KMS-11 (cell line): ENCODE results near the gene LRBA.
"Not testable (repeated sequence)": the region's sequence is repeated elsewhere in the genome, so short reads cannot be mapped to it uniquely, and the experiment has no call there.

ENCODE experiments used
- H2AFZ ChIP-seq: fragments of 200-600 bp; sonication (generic); 2 replicates; pipeline ENCODE4 v1.6.1; 2016; ENCODE audit warnings: antibody characterized with exemption, mixed run types, low read depth
- H3K27ac ChIP-seq: fragments of 200-600 bp; sonication (generic); 2 replicates; pipeline ENCODE4 v1.6.1; 2016; ENCODE audit warnings: mild to moderate bottlenecking, mixed run types
- H3K27me3 ChIP-seq: fragments of 200-600 bp; sonication (generic); 2 replicates; pipeline ENCODE4 v1.6.1; 2017; ENCODE audit warnings: mild to moderate bottlenecking, low read depth, mixed run types, moderate library complexity; ENCODE audit not compliant: insufficient read depth
- H3K36me3 ChIP-seq: fragments of 200-600 bp; sonication (generic); 2 replicates; pipeline ENCODE4 v1.6.1; 2017; ENCODE audit warnings: mild to moderate bottlenecking, mixed run types; ENCODE audit not compliant: insufficient read depth
- H3K4me1 ChIP-seq: fragments of 200-600 bp; sonication (generic); 2 replicates; pipeline ENCODE4 v1.6.1; 2016; ENCODE audit warnings: mild to moderate bottlenecking, low read depth, mixed run types; ENCODE audit not compliant: poor library complexity, severe bottlenecking
- H3K4me2 ChIP-seq: fragments of 200-600 bp; sonication (generic); 2 replicates; pipeline ENCODE4 v1.7.0; 2016; ENCODE audit warnings: mild to moderate bottlenecking, mixed run types
- H3K4me3 ChIP-seq: fragments of 200-600 bp; sonication (generic); IDR thresholded peaks from 2 replicates; pipeline ENCODE4 v1.6.1; 2017; ENCODE audit warnings: low read depth, low read length, mixed read lengths; ENCODE audit not compliant: insufficient read depth
- H3K79me2 ChIP-seq: fragments of 200-600 bp; sonication (generic); 2 replicates; pipeline ENCODE4 v1.6.1; 2016; ENCODE audit warnings: low read depth, mixed run types; ENCODE audit not compliant: insufficient read depth
- H3K9ac ChIP-seq: fragments of 200-600 bp; sonication (generic); 2 replicates; pipeline ENCODE4 v1.6.1; 2016; ENCODE audit warnings: mild to moderate bottlenecking, mixed run types
- H4K20me1 ChIP-seq: fragments of 200-600 bp; sonication (generic); 2 replicates; pipeline ENCODE4 v1.6.1; 2016; ENCODE audit warnings: mild to moderate bottlenecking, mixed run types; ENCODE audit not compliant: insufficient read depth
- TF ChIP-seq, protein P1 (sequence below): fragments of 200-600 bp; sonication (generic); conservative IDR thresholded peaks from 2 replicates; pipeline ENCODE4 v1.6.1; 2017; ENCODE audit warnings: low read depth, mild to moderate bottlenecking, antibody characterized with exemption, low read length, moderate library complexity, mixed read lengths

The LRBA gene

DNA sequence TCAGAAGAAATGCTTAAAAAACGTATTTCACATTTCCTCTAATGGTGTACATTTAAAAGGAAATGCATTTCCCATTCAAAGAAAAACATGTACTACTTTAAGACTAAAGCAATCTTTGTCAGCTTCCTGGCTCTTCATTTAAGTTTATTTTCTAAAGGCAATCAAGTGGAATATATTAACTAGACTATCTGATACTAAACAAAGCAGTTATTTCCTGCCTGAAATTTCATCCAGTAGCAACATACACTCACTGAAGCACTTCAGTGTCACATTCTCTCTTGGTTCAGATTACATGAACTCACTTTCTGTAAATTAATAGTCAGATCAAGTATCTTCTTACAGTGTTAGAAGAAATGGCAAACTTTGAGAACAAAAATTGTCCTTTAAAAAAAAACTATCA lies 42.5 kb downstream of the LRBA start:
- H2AFZ ChIP-seq, result no peak overlapping the region
- no peak overlapping the region for H3K4me2 ChIP-seq
- no peaks in the 10 kb centered on the region for H3K27me3 ChIP-seq

DNA sequence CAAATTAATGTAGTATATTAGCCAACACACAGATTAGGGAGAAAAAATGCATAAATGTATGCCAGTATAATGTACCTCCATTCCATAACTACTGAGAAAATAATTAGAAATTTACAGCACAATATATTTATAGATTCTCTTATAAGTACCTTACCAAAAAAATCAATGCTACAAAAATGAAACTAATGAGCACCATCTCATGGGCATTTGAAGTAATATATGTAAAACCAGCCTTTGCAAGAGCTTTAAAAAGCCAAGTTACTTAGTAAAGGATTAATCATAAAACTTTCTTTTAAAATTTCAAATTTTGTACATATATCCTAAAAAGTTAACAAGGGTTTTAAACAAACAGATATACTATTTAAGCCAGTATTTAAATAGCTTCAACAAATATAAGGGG lies 43.2 kb downstream of the LRBA start:
- no peak overlapping the region for H3K9ac ChIP-seq
- H3K36me3 ChIP-seq, result no peaks in the 10 kb centered on the region
- no peak overlapping the region for H3K27ac ChIP-seq
- H3K4me3 ChIP-seq, result no peak overlapping the region
- peaks cover 7% of the 10 kb centered on the region; the same call in 1 of the 2 replicates for H4K20me1 ChIP-seq
- peaks cover 5% of the 10 kb centered on the region; the same call in 1 of the 2 replicates for H3K79me2 ChIP-seq
- no peak overlapping the region for H2AFZ ChIP-seq
- peaks cover 49% of the 10 kb centered on the region for H3K4me1 ChIP-seq
- no peak overlapping the region for H3K4me2 ChIP-seq
- TF ChIP-seq, protein P1, sequence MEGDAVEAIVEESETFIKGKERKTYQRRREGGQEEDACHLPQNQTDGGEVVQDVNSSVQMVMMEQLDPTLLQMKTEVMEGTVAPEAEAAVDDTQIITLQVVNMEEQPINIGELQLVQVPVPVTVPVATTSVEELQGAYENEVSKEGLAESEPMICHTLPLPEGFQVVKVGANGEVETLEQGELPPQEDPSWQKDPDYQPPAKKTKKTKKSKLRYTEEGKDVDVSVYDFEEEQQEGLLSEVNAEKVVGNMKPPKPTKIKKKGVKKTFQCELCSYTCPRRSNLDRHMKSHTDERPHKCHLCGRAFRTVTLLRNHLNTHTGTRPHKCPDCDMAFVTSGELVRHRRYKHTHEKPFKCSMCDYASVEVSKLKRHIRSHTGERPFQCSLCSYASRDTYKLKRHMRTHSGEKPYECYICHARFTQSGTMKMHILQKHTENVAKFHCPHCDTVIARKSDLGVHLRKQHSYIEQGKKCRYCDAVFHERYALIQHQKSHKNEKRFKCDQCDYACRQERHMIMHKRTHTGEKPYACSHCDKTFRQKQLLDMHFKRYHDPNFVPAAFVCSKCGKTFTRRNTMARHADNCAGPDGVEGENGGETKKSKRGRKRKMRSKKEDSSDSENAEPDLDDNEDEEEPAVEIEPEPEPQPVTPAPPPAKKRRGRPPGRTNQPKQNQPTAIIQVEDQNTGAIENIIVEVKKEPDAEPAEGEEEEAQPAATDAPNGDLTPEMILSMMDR, result no peak
- no peaks in the 10 kb centered on the region for H3K27me3 ChIP-seq

More for the DNA sequence above, 42.5 kb downstream of the LRBA start:
- TF ChIP-seq, protein P1, result no peak
- no peaks in the 10 kb centered on the region for H3K36me3 ChIP-seq
- peaks cover 5% of the 10 kb centered on the region; the same call in 1 of the 2 replicates for H3K79me2 ChIP-seq
- no peak overlapping the region for H3K9ac ChIP-seq
- no peak overlapping the region for H3K4me3 ChIP-seq
- H3K4me1 ChIP-seq, result peaks cover 49% of the 10 kb centered on the region
- H3K27ac ChIP-seq, result no peak overlapping the region
- peaks cover 7% of the 10 kb centered on the region; the same call in 1 of the 2 replicates for H4K20me1 ChIP-seq

DNA sequence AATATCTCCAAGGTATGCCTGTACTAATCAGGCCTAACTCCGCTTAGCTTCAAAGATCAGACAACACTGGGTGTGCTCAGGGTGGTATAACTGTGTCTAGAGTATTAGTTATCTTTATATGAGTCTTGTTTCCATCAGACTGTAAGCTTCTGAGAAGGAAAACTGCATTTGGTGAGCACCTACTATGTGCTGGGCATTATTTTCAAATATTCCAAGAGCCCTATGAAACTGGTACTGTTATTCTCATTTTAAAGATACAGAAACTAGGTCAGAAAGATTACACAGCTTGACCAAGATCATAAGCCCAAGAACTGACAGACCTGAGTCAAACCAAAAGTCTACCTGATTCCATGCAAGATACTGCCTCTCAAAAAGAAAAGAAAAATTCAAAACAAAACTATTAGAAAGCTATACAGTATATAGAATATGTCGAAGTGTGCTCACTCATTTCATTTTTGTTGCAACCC lies 44.4 kb downstream of the LRBA start:
- Histone ChIP-seq H3K4me1 (peaks cover 46% of the 10 kb centered on the region), H3K27me3 (no peaks in the 10 kb centered on the region), H3K9ac (no peak overlapping the region), H2AFZ (no peak overlapping the region), H3K36me3 (no peaks in the 10 kb centered on the region), H3K4me3 (no peak overlapping the region), H3K27ac (no peak overlapping the region), H4K20me1 (peaks cover 7% of the 10 kb centered on the region; the same call in 1 of the 2 replicates), H3K79me2 (peaks cover 5% of the 10 kb centered on the region; the same call in 1 of the 2 replicates), H3K4me2 (no peak overlapping the region)
- TF ChIP-seq, protein P1, result no peak

DNA sequence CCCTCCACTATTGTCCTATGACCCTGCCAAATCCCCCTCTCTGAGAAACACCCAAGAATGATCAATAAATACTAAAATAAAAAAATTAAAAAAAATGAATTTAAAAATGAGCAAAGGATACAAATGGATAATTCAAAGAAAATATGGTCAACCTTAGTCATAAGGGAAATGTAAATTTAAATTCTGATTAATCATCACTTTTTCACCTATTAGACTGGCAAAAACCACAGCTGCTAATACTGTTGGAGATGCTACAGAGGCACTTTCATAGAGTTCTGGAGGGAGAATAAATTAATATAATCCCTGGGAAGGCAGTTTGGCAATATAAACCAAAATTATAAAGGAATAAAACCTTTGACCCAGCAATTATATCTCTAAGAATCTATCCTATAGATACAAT lies 50.3 kb downstream of the LRBA start:
- Histone ChIP-seq H3K9ac (no peak overlapping the region), H3K79me2 (no peaks in the 10 kb centered on the region; the same call in 1 of the 2 replicates)

DNA sequence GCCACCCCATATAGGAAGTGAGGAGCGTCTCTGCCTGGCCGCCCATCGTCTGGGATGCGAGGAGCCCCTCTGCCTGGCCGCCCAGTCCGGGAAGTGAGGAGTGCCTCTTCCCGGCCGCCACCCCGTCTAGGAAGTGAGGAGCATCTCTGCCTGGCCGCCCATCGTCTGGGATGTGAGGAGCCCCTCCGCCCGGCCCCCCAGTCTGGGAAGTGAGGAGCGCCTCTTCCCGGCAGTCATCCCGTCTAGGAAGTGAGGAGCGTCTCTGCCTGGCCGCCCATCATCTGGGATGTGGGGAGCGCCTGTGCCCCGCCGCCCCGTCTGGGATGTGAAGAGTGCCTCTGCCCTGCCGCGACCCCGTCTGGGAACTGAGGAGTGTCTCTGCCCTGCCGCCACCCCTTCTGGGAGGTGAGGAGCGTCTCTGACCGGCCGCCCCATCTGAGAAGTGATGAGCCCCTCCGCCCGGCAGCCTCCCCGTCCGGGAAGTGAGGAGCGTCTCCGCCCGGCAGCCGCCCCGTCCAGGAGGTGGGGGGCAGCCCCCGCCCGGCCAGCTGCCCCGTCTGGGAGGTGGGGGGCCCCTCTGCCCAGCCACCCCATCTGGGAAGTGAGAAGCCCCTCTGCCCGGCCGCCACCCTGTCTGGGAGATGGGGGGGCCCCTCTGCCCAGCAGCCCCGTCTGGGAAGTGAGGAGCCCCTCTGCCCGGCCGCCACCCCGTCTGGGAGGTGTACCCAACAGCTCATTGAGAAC lies 51.3 kb downstream of the LRBA start:
- not testable (repeated sequence) for H3K4me3 ChIP-seq, H3K79me2 ChIP-seq, H4K20me1 ChIP-seq, H3K4me2 ChIP-seq, H3K36me3 ChIP-seq, H2AFZ ChIP-seq, H3K27ac ChIP-seq, H3K9ac ChIP-seq, H3K27me3 ChIP-seq
- peaks cover 20% of the 10 kb centered on the region for H3K4me1 ChIP-seq

More for the DNA sequence above, 50.3 kb downstream of the LRBA start:
- TF ChIP-seq, protein P1, result no peak
- H3K4me1 ChIP-seq, result peaks cover 20% of the 10 kb centered on the region
- H3K36me3 ChIP-seq, result 0 out of 2 replicates have a peak, but pooled peaks cover 4% of the 10 kb centered on the region
- H3K27me3 ChIP-seq, result no peaks in the 10 kb centered on the region
- no peak overlapping the region for H3K27ac ChIP-seq
- no peaks in the 10 kb centered on the region for H4K20me1 ChIP-seq
- H3K4me3 ChIP-seq, result no peak overlapping the region
- no peak overlapping the region for H3K4me2 ChIP-seq
- H2AFZ ChIP-seq, result no peak overlapping the region
